Left lung (tissue), 10 donors: ENCODE results near the gene CSNK1A1L. TPM values are rescaled to one million over a fixed set of nuclear protein-coding genes. Genes with fewer than 3 reads are reported as not detected.
A peak's percentile ranks its signal among the peaks of the same experiment; 100 is the strongest.

Experiments
- ATAC-seq: fragments of 200-7000 bp; cut with Tn5 transposase; one replicate; pipeline ENCODE4 v1.9.1; 2020; ENCODE audit warnings: moderate library complexity
- DNase-seq, 4 donors: peaks; one replicate each; pipeline ENCODE4 v3.0.0-alpha.2; 2013 to 2020
- H3K27ac ChIP-seq, 2 donors: fragments of 200-600 bp; sonication (generic) in 1 of 2; one replicate each; pipeline versions ENCODE4 v1.5.0 to v1.8.0; 2020 to 2021
- H3K27me3 ChIP-seq, 2 donors: fragments of 200-600 bp; sonication (generic) in 1 of 2; one replicate each; pipeline versions ENCODE4 v1.5.0 to v1.8.0; 2020 to 2021
- H3K36me3 ChIP-seq, 2 donors: fragments of 200-600 bp; sonication (generic) in 1 of 2; one replicate each; pipeline versions ENCODE4 v1.5.0 to v1.8.0; 2020 to 2021
- H3K4me1 ChIP-seq, 2 donors: fragments of 200-600 bp; one replicate each; pipeline ENCODE4 v1.8.0; 2021
- H3K4me3 ChIP-seq, 2 donors: fragments of 200-600 bp; sonication (generic) in 1 of 2; one replicate each; pipeline versions ENCODE4 v1.5.0 to v1.8.0; 2020 to 2021; ENCODE audit warnings: mild to moderate bottlenecking in 1 of 2
- H3K9me3 ChIP-seq, 2 donors: fragments of 200-600 bp; sonication (generic) in 1 of 2; one replicate each; pipeline versions ENCODE4 v1.5.0 to v1.8.0; 2020 to 2021
- intact Hi-C, 2 donors: fragments of 100-400 bp; cut with DNase I; formaldehyde crosslinking; loops; one replicate each; pipeline versions ENCODE4 v1.11.2 to v1.14.2; 2022
- polyA plus RNA-seq, 6 donors: library from polyadenylated mRNA; unstranded; fragments of 120-200 nt; gene quantifications; one replicate each; pipeline ENCODE4 v1.2.1, GENCODE V29; 2013; ENCODE audit not compliant: insufficient read length in 6 of 6
- total RNA-seq, 2 donors: library from RNA; stranded (reverse); fragmentation: NEBNext Ultra II Directional; extraction: Animal tissue kit (Norgen Biotek cat#: 25700); gene quantifications; one replicate each; pipeline ENCODE4 v1.2.1, GENCODE V29; 2021
- TF ChIP-seq, protein P1 (sequence below), 2 donors: fragments of 200-600 bp; sonication (generic) in 1 of 2; IDR thresholded peaks; one replicate each; pipeline versions ENCODE4 v1.5.0 to v1.8.0; 2021; ENCODE audit warnings: antibody characterized with exemption in 2 of 2
- donor health status: DM: no; HTN: yes; CAD: no.
- donor health status: DM: no; HTN: no; CAD: no.

The CSNK1A1L gene
- total and polyA plus RNA-seq, 8 donors: 0.09 to 0.21 (median 0.18) TPM; not detected in 2

DNA sequence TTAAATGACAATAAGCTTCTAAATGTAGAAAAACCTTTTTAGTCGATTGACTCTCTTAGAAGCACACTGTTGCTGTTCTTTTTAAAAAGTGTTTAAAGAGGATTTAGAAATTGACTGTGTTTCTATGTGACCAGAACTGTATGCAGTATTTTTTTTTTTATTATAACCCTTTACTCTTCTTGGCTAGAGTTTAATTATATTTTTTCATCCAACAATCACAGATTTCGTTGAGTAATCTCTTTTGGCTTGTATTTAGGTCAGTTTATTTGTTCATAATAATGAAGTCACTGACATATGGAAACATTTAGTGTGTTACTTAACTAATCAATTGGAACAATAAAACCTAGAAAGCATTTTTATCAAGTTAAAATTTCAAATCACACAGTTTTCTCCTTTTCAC lies 19.9 kb downstream of the CSNK1A1L start:
- TF ChIP-seq, protein P1, sequence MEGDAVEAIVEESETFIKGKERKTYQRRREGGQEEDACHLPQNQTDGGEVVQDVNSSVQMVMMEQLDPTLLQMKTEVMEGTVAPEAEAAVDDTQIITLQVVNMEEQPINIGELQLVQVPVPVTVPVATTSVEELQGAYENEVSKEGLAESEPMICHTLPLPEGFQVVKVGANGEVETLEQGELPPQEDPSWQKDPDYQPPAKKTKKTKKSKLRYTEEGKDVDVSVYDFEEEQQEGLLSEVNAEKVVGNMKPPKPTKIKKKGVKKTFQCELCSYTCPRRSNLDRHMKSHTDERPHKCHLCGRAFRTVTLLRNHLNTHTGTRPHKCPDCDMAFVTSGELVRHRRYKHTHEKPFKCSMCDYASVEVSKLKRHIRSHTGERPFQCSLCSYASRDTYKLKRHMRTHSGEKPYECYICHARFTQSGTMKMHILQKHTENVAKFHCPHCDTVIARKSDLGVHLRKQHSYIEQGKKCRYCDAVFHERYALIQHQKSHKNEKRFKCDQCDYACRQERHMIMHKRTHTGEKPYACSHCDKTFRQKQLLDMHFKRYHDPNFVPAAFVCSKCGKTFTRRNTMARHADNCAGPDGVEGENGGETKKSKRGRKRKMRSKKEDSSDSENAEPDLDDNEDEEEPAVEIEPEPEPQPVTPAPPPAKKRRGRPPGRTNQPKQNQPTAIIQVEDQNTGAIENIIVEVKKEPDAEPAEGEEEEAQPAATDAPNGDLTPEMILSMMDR (IDR thresholded peaks at IDR 0.05): no peak
- intact Hi-C loops: no loop called here
- H3K36me3 ChIP-seq: no peaks in the 10 kb centered on the region
- no peaks in the 10 kb centered on the region for H3K9me3 ChIP-seq
- H3K27ac ChIP-seq: no peak overlapping the region
- no peaks in the 10 kb centered on the region for H3K27me3 ChIP-seq
- no peak overlapping the region for H3K4me3 ChIP-seq
- ATAC-seq (no peak), DNase-seq (no peak)
- H3K4me1 ChIP-seq: peaks cover 0 to 26% of the 10 kb centered on the region in 2 donors

GRCh38 chr13:37076818-37077217 lies 28.6 kb downstream of the CSNK1A1L start:
- H3K4me3 ChIP-seq: no peak overlapping the region
- H3K27me3 ChIP-seq: no peaks in the 10 kb centered on the region
- no peaks in the 10 kb centered on the region for H3K36me3 ChIP-seq
- H3K4me1 ChIP-seq: peaks cover 0 to 6% of the 10 kb centered on the region in 2 donors
- intact Hi-C loops: no loop called here
- H3K27ac ChIP-seq: no peak overlapping the region
- DNase-seq: no peak
- ATAC-seq: no peak
- TF ChIP-seq, protein P1 (IDR thresholded peaks at IDR 0.05): no peak
- H3K9me3 ChIP-seq: no peaks in the 10 kb centered on the region

DNA sequence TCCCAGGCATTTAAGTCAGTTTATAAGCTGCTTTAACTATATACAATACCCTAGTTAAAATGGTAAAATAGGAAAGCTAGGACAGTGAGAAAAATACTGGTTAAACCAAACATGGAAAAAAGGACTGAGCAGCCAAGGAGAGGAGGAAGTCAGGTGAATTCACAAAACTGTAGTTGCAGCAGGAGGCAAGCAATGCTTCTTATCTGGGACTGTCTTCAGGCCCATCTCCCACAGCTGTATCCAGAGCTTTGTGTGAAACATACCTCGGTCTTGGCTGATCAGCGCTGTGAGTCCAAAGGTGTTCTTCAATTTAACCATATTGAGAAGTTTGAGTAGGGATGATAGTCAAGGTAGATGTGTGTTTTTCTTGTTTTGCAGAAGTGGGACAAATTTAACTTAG lies 30.3 kb downstream of the CSNK1A1L start:
- H3K4me1 ChIP-seq: peaks cover 0 to 6% of the 10 kb centered on the region in 2 donors
- ATAC-seq (no peak), DNase-seq (no peak)
- H3K27me3 ChIP-seq: no peaks in the 10 kb centered on the region
- intact Hi-C loops: no loop called here
- no peaks in the 10 kb centered on the region for H3K36me3 ChIP-seq
- H3K9me3 ChIP-seq: no peaks in the 10 kb centered on the region
- TF ChIP-seq, protein P1 (IDR thresholded peaks at IDR 0.05): no peak
- H3K27ac ChIP-seq: no peak overlapping the region
- no peak overlapping the region for H3K4me3 ChIP-seq

DNA sequence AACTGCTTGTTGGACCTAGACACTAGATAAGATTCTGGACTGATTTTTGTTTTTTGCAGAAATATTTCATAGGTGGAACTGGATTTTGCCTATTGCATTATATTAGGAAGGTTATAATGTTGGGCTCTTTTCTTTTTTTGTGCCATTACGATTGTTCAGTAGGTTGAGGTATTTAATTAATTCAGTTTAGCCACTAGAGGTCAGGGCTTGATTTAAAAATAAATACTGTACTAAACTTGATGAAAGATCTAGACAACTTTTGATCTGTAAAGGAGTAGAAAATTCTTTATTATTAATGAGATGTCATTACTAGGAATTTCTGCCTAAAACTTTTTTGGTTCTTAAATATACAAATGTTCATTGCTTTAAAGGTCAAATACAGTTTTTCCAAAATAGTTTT lies 30.8 kb downstream of the CSNK1A1L start:
- H3K4me3 ChIP-seq: no peak overlapping the region
- H3K36me3 ChIP-seq: no peaks in the 10 kb centered on the region
- H3K27me3 ChIP-seq: no peaks in the 10 kb centered on the region
- peaks cover 0 to 6% of the 10 kb centered on the region in 2 donors for H3K4me1 ChIP-seq
- TF ChIP-seq, protein P1 (IDR thresholded peaks at IDR 0.05): peak; percentile 18 to 28
- DNase-seq: peak in 1 of 4 donors; percentile 39
- intact Hi-C loops: no loop called here
- no peaks in the 10 kb centered on the region for H3K9me3 ChIP-seq
- H3K27ac ChIP-seq: no peak overlapping the region
- peak; percentile 63 for ATAC-seq

DNA sequence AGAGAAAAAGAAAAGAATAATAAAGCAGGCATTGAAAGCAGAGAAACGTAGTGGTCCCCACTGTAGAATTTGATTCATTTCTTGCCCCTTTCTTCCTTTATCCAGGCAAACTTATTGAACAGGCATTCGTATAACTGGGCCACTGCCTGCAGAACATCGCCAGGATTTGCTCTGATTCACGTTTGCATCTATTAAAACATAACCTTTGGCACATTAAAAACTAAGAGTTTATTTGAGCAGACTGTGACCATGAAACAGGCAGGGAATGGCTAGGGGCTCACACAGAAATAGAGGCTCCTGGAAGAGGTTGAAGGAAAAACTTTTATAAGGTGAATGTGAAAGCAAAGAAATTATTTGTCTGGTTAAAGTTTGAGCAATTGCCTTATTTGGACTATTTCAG lies 33.4 kb downstream of the CSNK1A1L start:
- no peaks in the 10 kb centered on the region for H3K27me3 ChIP-seq
- H3K4me3 ChIP-seq: no peak overlapping the region
- no peaks in the 10 kb centered on the region for H3K36me3 ChIP-seq
- no peak for ATAC-seq
- TF ChIP-seq, protein P1 (IDR thresholded peaks at IDR 0.05): no peak
- no peak overlapping the region for H3K27ac ChIP-seq
- no peak for DNase-seq
- H3K4me1 ChIP-seq: peaks cover 0 to 6% of the 10 kb centered on the region in 2 donors
- H3K9me3 ChIP-seq: no peaks in the 10 kb centered on the region
- intact Hi-C loops: no loop called here
